Astrocyte of the spinal cord (primary cell): ENCODE measurements around the gene LHFPL2.

Experiments
- DNase-seq: peaks from one replicate; pipeline ENCODE4 v3.0.0; 2011; ENCODE audit warnings: low read depth, low spot score
- H3K4me3 ChIP-seq: 2 replicates; pipeline ENCODE4 v1.5.1; 2011; ENCODE audit warnings: low read depth, mild to moderate bottlenecking, low read length, moderate library complexity
- CTCF ChIP-seq: IDR thresholded peaks from 2 replicates; pipeline ENCODE4 v1.5.1; 2012; ENCODE audit warnings: low read depth, mild to moderate bottlenecking, low read length, inconsistent platforms
- in situ Hi-C: cut with HindIII; loops from 2 replicates; pipeline ENCODE4 v1.10.0; 2017; ENCODE audit warnings: low sequenced_read_pairs

Gene LHFPL2

GRCh38 chr5:78591138-78591612 lies 57.4 kb downstream of the LHFPL2 start:
- H3K4me3 ChIP-seq, result no peak overlapping the region
- in situ Hi-C loops, result no loop called here
- TF ChIP-seq CTCF, result no peak
- peak; percentile 74 for DNase-seq

GRCh38 chr5:78589923-78590322 lies 58.6 kb downstream of the LHFPL2 start:
- TF ChIP-seq CTCF, result no peak
- in situ Hi-C loops, result no loop called here
- H3K4me3 ChIP-seq, result no peak overlapping the region
- no peak for DNase-seq

- no peak for TF ChIP-seq CTCF
- H3K4me3 ChIP-seq, result no peak overlapping the region
- in situ Hi-C loops, result no loop called here
- DNase-seq, result no peak
Measured at GRCh38 chr5:78588507-78588906, 60.1 kb downstream of the LHFPL2 start.

GRCh38 chr5:78587775-78588291 lies 60.7 kb downstream of the LHFPL2 start:
- peak; percentile 60 for DNase-seq
- no peak overlapping the region for H3K4me3 ChIP-seq
- in situ Hi-C loops, result no loop called here
- TF ChIP-seq CTCF, result no peak

GRCh38 chr5:78587081-78587774 lies 61.3 kb downstream of the LHFPL2 start:
- in situ Hi-C loops, result no loop called here
- no peak overlapping the region for H3K4me3 ChIP-seq
- DNase-seq, result no peak
- TF ChIP-seq CTCF, result no peak

GRCh38 chr5:78586251-78586650 lies 62.3 kb downstream of the LHFPL2 start:
- in situ Hi-C loops, result no loop called here
- TF ChIP-seq CTCF, result no peak
- DNase-seq, result peak; percentile 98

More at GRCh38 chr5:78586251-78586650, 62.3 kb downstream of the LHFPL2 start:
- H3K4me3 ChIP-seq, result no peak overlapping the region
